H9 (cell line): ENCODE measurements around the gene STOM. TPM values are rescaled to one million over a fixed set of nuclear protein-coding genes. Genes with fewer than 3 reads are reported as not detected.

ENCODE experiments used
- DNase-seq: peaks from one replicate; pipeline ENCODE4 v3.0.0-alpha.2; 2017
- H2AFZ ChIP-seq: one replicate; pipeline ENCODE4 v1.6.1; 2013; ENCODE audit warnings: mild to moderate bottlenecking, low read length, control low read depth, moderate library complexity
- H2AK5ac ChIP-seq: 2 replicates; pipeline ENCODE4 v1.6.1; 2013; ENCODE audit warnings: low read length, control low read depth, mixed read lengths; ENCODE audit not compliant: insufficient read length
- H2BK120ac ChIP-seq: one replicate; pipeline ENCODE4 v1.6.1; 2013; ENCODE audit warnings: low read depth, mild to moderate bottlenecking, low read length, control low read depth, inconsistent platforms; ENCODE audit not compliant: poor library complexity, severe bottlenecking
- H2BK12ac ChIP-seq: 2 replicates; pipeline ENCODE4 v1.6.1; 2013; ENCODE audit warnings: low read length, control low read depth, mixed read lengths, low read depth; ENCODE audit not compliant: insufficient read length
- H2BK15ac ChIP-seq: 2 replicates; pipeline ENCODE4 v1.6.1; 2013; ENCODE audit warnings: low read depth, low read length, control low read depth
- H2BK20ac ChIP-seq: one replicate; pipeline ENCODE4 v1.6.1; 2013; ENCODE audit warnings: low read depth, mild to moderate bottlenecking, low read length, control low read depth, inconsistent platforms; ENCODE audit not compliant: poor library complexity, severe bottlenecking
- H2BK5ac ChIP-seq: 2 replicates; pipeline ENCODE4 v1.6.1; 2013; ENCODE audit warnings: low read length, control low read depth, mixed read lengths; ENCODE audit not compliant: insufficient read length
- H3K14ac ChIP-seq: 2 replicates; pipeline ENCODE4 v1.6.1; 2013; ENCODE audit warnings: low read length, control low read depth; ENCODE audit not compliant: insufficient read depth
- H3K18ac ChIP-seq: 2 replicates; pipeline ENCODE4 v1.6.1; 2013; ENCODE audit warnings: low read depth, mild to moderate bottlenecking, mixed read lengths, low read length, control low read depth; ENCODE audit not compliant: insufficient read length
- H3K23ac ChIP-seq: 2 replicates; pipeline ENCODE4 v1.6.1; 2013; ENCODE audit warnings: low read length, control low read depth, mixed read lengths, low read depth; ENCODE audit not compliant: insufficient read length
- H3K23me2 ChIP-seq: 2 replicates; pipeline ENCODE4 v1.6.1; 2013; ENCODE audit warnings: low read depth, mild to moderate bottlenecking, mixed read lengths, low read length, control low read depth; ENCODE audit not compliant: insufficient read length, poor library complexity, severe bottlenecking
- H3K27ac ChIP-seq: 2 replicates; pipeline ENCODE4 v1.5.1; 2013; ENCODE audit warnings: low read length, control low read depth, mixed read lengths, low read depth; ENCODE audit not compliant: insufficient read length
- H3K27me3 ChIP-seq: 2 replicates; pipeline ENCODE4 v1.6.1; 2013; ENCODE audit warnings: low read length, control low read depth, inconsistent platforms; ENCODE audit not compliant: insufficient read depth
- H3K4ac ChIP-seq: 2 replicates; pipeline ENCODE4 v1.6.1; 2013; ENCODE audit warnings: low read depth, mild to moderate bottlenecking, control low read depth, inconsistent platforms, low read length, moderate library complexity
- H3K4me1 ChIP-seq: 2 replicates; pipeline ENCODE4 v1.6.1; 2013; ENCODE audit warnings: low read length, control low read depth, inconsistent platforms; ENCODE audit not compliant: insufficient read depth
- H3K4me2 ChIP-seq: 2 replicates; pipeline ENCODE4 v1.6.1; 2013; ENCODE audit warnings: low read length, control low read depth, mixed read lengths; ENCODE audit not compliant: insufficient read length, insufficient read depth
- H3K56ac ChIP-seq: 2 replicates; pipeline ENCODE4 v1.6.1; 2013; ENCODE audit warnings: low read depth, mild to moderate bottlenecking, mixed read lengths, low read length, control low read depth; ENCODE audit not compliant: insufficient read length
- H3K79me1 ChIP-seq: 2 replicates; pipeline ENCODE4 v1.6.1; 2013; ENCODE audit warnings: low read depth, mild to moderate bottlenecking, moderate library complexity, low read length, control low read depth, inconsistent platforms; ENCODE audit not compliant: insufficient read depth, poor library complexity, severe bottlenecking
- H3K79me2 ChIP-seq: 2 replicates; pipeline ENCODE4 v1.6.1; 2013; ENCODE audit warnings: low read length, control low read depth, inconsistent platforms; ENCODE audit not compliant: insufficient read depth
- H3K9ac ChIP-seq: 2 replicates; pipeline ENCODE4 v1.6.1; 2013; ENCODE audit warnings: low read length, control low read depth, mixed read lengths; ENCODE audit not compliant: insufficient read length; ENCODE audit errors: extremely low read depth
- H3K9me3 ChIP-seq: one replicate; pipeline ENCODE4 v1.6.1; 2013; ENCODE audit warnings: low read depth, low read length, inconsistent platforms; ENCODE audit not compliant: control insufficient read depth
- H3T11ph ChIP-seq: one replicate; pipeline ENCODE4 v1.6.1; 2013; ENCODE audit warnings: mild to moderate bottlenecking, low read length, control low read depth, inconsistent platforms
- H4K20me1 ChIP-seq: one replicate; pipeline ENCODE4 v1.6.1; 2013; ENCODE audit not compliant: control insufficient read depth, insufficient read length, insufficient read depth
- H4K5ac ChIP-seq: 2 replicates; pipeline ENCODE4 v1.6.1; 2013; ENCODE audit warnings: low read depth, mild to moderate bottlenecking, mixed read lengths, low read length, control low read depth; ENCODE audit not compliant: insufficient read length
- H4K8ac ChIP-seq: replicated peaks from 2 replicates; pipeline ENCODE4 v1.6.1; 2013; ENCODE audit warnings: low read length, control low read depth, mixed read lengths, low read depth; ENCODE audit not compliant: insufficient read length
- H4K91ac ChIP-seq: 2 replicates; pipeline ENCODE4 v1.6.1; 2013; ENCODE audit warnings: low read depth, mild to moderate bottlenecking, moderate library complexity, mixed read lengths, low read length, control low read depth; ENCODE audit not compliant: insufficient read length
- H3K27ac Mint-ChIP-seq, 3 experiments: 2 replicates in 2 of 3; 3 replicates in 1 of 3; pipeline ENCODE4 v1.8.0; 2020 to 2021; ENCODE audit warnings: mixed read lengths in 3 of 3, mild to moderate bottlenecking in 1 of 3, moderate library complexity in 1 of 3
- H3K27me3 Mint-ChIP-seq: 2 replicates; pipeline ENCODE4 v1.8.0; 2021; ENCODE audit warnings: low read depth, mild to moderate bottlenecking, moderate library complexity, mixed read lengths
- H3K36me3 Mint-ChIP-seq, 3 experiments: 2 replicates in 2 of 3; 3 replicates in 1 of 3; pipeline ENCODE4 v1.8.0; 2020 to 2021; ENCODE audit warnings: low read depth in 3 of 3, mixed read lengths in 3 of 3; ENCODE audit not compliant: insufficient read depth in 1 of 3
- H3K4me1 Mint-ChIP-seq, 2 experiments: 2 replicates each; pipeline ENCODE4 v1.8.0; 2020; ENCODE audit warnings: mixed read lengths in 2 of 2
- H3K4me3 Mint-ChIP-seq, 2 experiments: 2 replicates in 1 of 2; 3 replicates in 1 of 2; pipeline ENCODE4 v1.8.0; 2020 to 2021; ENCODE audit warnings: mild to moderate bottlenecking in 2 of 2, mixed read lengths in 2 of 2, moderate library complexity in 1 of 2
- H3K9me3 Mint-ChIP-seq, 2 experiments: 2 replicates in 1 of 2; 3 replicates in 1 of 2; pipeline ENCODE4 v1.8.0; 2020; ENCODE audit warnings: mild to moderate bottlenecking in 2 of 2, mixed read lengths in 2 of 2, moderate library complexity in 1 of 2
- total RNA-seq: library from RNA; stranded (reverse); gene quantifications from 2 replicates; pipeline ENCODE4 v1.2.1, GENCODE V29; 2021
- TF ChIP-seq, protein P1 (sequence below): fragments of 200-600 bp; sonication (generic); conservative IDR thresholded peaks from 3 replicates; pipeline ENCODE4 v1.8.0; 2021; ENCODE audit warnings: antibody characterized with exemption, mild to moderate bottlenecking

STOM gene
- total RNA-seq, 1 experiment from 2014 or later: 15.3 TPM

DNA sequence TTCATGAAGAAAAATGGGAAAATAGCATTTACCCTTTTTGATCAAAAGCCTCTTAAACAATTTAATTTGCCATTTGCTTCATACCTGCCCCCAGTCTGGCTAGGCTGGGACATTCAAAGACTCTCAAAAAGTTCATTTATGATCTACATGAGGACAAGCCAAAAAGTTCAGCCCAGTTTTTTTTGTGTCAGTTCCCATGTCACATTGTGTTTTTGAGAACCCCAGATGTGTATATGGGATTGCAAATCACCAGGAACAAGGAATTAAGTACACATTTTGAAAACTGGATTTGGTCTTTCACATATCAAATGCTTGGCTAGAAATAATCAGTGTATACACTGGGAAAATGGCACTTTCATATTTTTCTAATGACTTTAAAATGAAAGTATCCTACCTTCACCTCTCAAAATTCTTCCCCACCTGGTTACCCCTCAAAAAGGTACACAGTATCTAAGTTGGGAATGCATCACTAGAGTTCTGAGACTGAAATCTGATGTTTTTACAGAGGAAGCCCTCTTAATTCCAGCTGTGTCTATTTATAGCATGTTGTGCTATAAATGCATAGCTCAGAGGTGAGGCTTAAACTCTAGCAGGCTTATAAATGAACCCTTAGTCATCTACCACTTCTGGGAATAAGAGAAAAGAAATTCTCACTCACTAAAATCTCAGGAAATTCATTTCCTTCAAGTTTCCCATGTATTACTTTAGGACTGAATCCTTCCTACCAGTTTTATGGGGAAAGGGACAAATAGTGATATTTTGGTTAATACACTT lies 9.3 kb downstream of the STOM start:
- Histone ChIP-seq H3K23me2 (no peaks in the 10 kb centered on the region), H3K4me1 (no peaks in the 10 kb centered on the region), H2BK20ac (no peak overlapping the region), H4K20me1 (no peaks in the 10 kb centered on the region), H3K9ac (no peak overlapping the region), H4K91ac (no peak overlapping the region), H3K18ac (no peak overlapping the region), H3K56ac (no peak overlapping the region), H3K4ac (no peak overlapping the region), H4K5ac (no peak overlapping the region), H3K4me2 (no peak overlapping the region), H2AFZ (no peak overlapping the region), H2BK15ac (no peak overlapping the region), H3K9me3 (no peaks in the 10 kb centered on the region), H2BK12ac (no peak overlapping the region), H4K8ac (no peak overlapping the region), H3K23ac (no peak overlapping the region), H3K79me2 (no peaks in the 10 kb centered on the region), H2BK120ac (no peak overlapping the region), H3T11ph (no peak overlapping the region), H3K27ac (no peak overlapping the region), H2BK5ac (no peak overlapping the region), H2AK5ac (no peak overlapping the region), H3K79me1 (no peaks in the 10 kb centered on the region), H3K14ac (no peak overlapping the region), H3K27me3 (no peaks in the 10 kb centered on the region)
- TF ChIP-seq, protein P1, sequence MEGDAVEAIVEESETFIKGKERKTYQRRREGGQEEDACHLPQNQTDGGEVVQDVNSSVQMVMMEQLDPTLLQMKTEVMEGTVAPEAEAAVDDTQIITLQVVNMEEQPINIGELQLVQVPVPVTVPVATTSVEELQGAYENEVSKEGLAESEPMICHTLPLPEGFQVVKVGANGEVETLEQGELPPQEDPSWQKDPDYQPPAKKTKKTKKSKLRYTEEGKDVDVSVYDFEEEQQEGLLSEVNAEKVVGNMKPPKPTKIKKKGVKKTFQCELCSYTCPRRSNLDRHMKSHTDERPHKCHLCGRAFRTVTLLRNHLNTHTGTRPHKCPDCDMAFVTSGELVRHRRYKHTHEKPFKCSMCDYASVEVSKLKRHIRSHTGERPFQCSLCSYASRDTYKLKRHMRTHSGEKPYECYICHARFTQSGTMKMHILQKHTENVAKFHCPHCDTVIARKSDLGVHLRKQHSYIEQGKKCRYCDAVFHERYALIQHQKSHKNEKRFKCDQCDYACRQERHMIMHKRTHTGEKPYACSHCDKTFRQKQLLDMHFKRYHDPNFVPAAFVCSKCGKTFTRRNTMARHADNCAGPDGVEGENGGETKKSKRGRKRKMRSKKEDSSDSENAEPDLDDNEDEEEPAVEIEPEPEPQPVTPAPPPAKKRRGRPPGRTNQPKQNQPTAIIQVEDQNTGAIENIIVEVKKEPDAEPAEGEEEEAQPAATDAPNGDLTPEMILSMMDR: no peak
- no peaks in the 10 kb centered on the region for H3K27me3 Mint-ChIP-seq
- no peaks in the 10 kb centered on the region; a peak in 1 of 5 replicates for H3K9me3 Mint-ChIP-seq
- no peak overlapping the region for H3K27ac Mint-ChIP-seq
- H3K36me3 Mint-ChIP-seq: no peaks in the 10 kb centered on the region; a peak in 1 of 7 replicates
- DNase-seq: no peak
- H3K4me1 Mint-ChIP-seq: peaks cover 0 to 6% of the 10 kb centered on the region in 2 experiments; a peak in 1 of 4 replicates
- no peak overlapping the region for H3K4me3 Mint-ChIP-seq
